HG03159 (cell line): ENCODE data around the gene PPP1R7.
"Not testable (repeated sequence)": the region's sequence is repeated elsewhere in the genome, so short reads cannot be mapped to it uniquely, and the experiment has no call there.

ENCODE experiments used
- ATAC-seq: cut with Tn5 transposase; IDR thresholded peaks from one replicate; pipeline ENCODE4 v1.9.1; 2021; ENCODE audit warnings: mild to moderate bottlenecking, moderate library complexity; ENCODE audit not compliant: unreplicated experiment

Gene PPP1R7

DNA sequence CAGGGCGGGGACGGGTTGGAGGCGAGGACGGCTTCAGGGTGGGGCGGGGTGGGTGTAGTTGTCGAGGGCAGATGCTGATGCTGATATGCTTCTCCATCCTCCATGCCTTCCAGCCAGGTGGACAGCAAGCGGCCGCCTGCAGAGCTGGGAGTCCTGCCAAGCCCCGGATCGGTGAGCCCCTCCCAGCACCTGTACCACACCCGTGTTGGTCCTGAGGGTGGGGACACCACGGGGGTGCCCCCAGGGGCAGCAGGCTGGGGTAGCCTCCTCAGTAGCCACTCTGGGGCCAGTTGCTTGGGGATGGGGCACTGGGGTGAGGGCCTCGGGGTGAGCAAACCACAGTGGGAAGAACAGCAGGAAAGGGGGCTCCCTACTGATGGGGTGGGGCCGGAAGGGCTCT, 40.8 kb downstream of the PPP1R7 start:
- no peak for ATAC-seq

DNA sequence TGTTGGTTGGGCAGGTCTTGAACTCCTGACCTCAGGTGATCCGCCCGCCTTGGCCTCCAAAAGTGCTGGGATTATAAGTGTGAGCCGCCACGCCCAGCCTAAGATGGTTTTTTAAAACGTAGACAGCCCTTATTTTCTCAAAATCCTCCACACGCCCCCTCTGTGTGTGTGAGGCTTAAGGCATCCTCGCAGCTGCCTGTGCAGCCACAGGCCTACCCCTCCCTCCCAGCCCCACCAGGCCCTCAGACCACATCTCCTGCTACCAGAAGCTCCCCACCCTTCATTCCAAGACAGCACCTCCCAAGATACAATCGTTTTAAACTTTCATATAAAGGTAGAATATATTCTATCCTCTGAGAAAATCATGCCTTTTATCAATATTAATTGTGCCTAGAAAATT, 43.0 kb downstream of the PPP1R7 start:
- no peak for ATAC-seq

DNA sequence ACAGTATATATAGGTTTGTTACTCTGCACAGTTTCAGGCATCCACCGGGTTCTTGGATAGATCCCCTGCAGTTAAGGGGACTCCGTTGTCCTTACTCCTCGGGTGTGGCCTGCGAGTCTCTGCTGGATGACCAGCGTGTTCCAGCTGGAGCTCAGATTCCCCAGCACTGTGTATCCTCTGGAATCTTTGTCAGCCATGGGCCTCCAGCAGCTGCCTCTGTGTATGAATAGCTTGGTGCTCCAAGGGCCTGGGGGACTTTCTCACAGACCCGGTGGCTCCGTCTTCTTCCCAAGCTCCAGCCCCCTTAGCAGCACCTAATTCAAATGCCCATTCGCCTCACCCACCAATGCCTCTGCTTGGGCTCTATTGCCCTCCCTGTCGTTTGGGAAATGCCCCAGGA, 44.5 kb downstream of the PPP1R7 start:
- no peak for ATAC-seq

DNA sequence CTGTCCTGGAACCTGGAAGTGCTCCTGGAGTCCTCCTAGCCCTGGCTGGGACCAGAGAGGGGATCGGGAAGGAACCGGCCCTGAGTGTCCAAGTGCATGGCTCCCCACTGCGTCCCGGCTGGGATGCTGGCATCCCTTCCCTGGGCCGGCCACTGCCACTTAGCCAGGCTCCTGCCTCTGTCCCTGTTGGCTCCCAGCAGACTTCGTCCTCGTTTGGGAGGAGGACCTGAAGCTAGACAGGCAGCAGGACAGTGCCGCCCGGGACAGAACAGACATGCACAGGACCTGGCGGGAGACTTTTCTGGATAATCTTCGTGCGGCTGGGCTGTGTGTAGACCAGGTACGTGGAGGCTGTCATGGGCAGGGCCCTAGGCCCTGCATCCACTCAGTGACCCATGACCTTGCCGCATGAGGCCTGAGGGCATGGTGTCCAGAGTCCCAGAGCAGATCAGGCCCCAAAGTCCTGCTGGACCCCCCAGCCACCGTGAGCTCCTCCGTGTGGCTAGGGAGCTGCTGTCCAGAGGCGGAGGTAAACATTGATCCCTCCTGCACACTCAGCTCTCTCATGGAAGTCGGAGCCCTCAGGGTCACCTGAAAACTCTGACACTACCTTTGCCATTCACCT, 45.4 kb downstream of the PPP1R7 start:
- ATAC-seq = no peak

DNA sequence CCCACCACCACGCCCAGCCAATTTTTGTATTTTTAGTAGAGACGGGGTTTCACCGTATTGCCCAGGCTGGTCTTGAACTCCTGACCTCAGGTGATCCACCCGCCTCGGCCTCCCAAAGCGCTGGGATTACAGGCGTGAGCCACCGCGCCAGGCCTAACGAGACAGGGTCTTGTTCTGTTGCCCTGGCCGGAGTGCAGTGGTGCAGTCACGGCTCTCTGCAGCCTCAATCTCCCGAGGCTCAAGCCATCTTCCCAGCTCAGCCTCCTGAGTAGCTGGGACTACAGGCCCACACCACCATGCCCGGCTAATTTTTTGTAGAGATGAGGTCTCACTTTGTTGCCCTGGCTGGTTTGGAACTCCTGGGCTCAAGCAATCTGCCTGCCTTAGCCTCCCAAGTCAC, 47.0 kb downstream of the PPP1R7 start:
- not testable (repeated sequence) for ATAC-seq

DNA sequence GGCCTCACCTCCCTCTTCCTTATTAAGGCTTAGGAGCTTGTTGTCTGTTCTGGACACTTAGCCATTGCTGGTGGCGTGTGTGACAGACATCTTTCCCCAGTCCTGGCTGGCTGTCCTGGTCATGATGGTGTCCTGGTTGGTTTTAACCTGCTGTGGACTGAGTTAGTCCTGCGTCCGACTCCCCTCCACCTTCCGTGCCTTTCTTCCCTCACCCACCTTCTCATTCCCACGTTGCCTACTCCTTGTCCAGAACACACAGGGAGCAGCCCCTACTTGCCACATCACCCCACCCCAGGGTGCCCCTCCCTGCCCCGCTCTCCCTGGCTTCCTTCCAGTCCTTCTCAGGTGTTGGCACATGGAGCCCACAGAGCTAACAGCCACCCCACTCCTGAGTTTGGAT, 47.7 kb downstream of the PPP1R7 start:
- ATAC-seq = no peak

DNA sequence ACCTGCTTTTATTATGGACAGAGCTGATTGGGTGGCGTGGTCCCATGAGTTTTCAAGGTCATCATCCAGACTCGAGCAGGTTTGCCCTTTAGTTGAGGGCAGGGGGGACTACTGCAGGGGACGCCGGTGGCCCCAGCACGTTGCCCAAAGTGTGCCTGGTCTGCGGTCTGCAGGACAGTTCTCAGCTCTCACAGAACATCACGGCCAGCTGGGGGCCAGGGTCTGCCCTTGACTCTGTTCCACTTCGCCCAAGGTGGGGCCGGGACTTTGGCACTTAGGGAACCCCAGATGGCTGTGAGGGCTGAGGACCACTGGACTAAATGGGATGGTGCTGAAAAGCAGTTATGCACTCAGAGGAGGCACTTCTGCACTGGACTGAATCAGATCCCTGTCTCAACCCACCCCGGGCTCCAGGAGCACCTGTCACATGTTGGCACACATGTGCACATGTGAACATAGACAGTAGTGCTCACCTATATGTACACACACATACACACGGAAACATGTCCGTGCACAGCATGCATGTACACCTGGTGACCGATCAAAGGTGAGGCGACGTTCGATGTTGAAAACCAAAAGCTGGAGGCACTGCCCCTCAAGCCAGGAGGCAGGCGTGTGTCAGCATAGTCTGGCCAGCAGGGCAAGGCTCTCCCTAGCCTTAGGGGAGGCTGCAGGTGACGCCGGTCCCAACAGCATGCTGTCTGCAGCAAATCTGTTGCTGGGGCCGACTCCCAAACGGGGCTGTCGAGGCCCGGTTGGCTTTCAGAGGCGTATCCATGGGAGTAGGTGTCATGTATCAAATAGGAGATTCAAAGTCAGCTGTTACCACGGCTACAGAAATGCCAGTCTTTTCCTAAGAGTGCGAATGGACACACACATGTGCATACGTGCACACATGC, 48.4 kb downstream of the PPP1R7 start:
- ATAC-seq = no peak

DNA sequence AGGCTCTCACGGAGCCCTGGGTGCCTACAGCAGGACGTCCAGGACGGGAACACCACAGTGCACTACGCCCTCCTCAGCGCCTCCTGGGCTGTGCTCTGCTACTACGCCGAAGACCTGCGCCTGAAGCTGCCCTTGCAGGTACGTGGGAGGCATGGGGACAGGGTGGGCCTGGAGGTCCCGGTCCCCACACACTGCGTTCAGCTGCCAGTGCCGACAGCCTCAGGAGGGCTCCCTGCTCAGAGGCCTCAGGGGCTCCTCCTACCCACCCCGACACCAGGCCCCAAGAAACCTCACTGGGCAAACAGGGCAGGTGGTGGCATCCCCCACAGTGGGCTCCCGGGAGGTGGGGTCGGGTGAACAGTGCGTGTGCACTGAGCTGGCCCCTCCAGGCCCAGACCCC, 49.0 kb downstream of the PPP1R7 start:
- no peak for ATAC-seq

DNA sequence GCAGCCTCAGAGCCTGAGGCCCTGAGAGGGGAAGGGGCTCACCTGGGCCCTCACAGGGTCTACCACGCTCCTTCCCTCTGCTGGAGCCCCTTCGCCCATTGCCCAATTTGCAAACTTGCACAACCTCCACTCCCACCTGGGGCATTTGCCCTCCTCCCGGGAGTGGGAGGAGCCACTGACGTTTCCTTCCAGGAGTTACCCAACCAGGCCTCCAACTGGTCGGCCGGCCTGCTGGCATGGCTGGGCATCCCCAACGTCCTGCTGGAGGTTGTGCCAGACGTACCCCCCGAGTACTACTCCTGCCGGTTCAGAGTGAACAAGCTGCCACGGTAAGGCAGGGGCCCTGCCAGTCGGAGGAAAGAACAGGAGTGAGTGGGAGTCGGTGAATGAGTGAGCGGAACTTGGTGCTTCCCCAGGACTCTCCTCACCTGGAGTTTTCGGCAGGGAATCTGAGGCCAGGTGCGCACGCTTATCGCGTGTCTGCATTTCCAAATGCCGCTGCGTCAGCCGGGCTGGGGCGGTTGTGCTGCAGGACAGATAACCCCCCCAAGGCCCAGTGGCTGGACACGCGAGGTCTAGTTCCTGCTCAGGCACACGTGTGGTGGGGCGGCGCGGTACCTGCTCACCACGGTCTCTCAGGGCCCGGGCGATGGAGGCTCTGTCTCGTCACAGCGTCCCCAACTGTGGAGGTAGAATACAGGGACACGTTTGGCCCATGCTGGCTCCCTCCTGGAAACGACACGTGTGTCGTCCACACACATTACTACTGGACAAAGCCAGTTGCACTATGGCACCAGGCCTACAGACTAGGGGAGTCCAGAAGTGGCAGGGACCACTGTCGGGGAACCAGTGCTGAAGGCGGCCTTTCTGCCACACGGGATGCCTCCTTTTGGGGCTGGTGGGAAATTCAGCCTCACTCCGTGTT, 49.9 kb downstream of the PPP1R7 start:
- ATAC-seq = no peak

DNA sequence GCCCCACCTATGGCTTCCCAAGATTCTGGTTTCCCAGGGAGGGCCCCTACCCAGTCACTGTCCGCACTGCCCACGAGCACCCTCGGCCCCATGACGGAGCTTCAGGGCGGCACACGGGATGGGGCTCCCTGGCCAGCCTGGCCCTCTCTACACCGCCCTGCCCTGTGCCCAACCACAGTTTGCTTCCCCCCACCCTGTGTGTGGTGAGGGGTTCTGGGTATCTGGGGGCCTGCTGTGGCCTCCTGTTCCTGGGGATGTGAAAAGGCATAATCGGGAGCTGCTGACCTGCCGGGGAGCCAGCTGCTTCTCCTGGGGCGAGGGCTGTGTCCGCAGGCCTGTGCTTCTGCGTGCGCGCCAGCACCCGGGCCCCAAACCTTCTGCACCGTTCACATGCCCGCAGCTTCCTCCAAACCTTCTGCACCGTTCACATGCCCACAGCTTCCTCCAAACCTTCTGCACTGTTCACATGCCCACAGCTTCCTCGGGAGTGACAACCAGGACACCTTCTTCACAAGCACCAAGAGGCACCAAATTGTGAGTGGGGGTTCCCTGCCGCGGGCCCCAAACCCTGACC, 50.6 kb downstream of the PPP1R7 start:
- no peak for ATAC-seq

DNA sequence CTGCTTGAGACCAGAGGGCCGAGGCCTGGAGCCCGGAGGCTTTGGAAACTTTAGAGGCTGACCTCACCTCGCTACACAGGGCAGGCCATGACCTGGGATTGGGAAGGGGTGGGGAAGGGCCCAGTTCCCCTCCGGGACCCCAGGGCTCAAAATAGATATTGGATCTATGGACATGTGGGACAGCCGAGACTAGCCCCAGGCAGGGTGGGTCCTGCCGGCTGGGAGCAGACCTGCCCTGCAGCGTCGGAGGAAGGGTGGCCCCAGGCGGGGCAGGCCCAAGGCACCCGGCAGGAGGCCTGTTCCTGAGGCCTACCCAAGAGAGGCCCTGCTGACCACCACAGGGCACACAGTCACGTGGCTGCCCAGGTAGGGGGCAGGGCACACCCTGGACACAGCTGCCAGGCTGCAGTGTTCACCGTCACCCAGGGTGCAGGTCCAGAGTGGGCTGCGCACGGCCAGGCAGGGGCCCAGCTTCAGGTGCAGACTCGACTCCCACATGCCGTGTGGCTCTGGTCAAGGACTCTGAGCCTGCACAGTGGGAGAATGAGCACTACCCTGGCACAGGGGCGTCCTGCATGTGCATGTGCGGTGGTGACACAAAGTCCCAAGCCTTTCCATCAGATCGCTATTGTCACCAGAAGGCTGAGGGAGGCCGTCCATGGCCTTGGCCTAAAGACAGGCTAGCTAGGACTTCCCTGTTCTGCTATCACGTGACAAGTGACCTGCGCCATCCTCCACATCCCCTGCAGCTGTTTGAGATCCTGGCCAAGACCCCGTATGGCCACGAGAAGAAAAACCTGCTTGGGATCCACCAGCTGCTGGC, 51.4 kb downstream of the PPP1R7 start:
- ATAC-seq = no peak

DNA sequence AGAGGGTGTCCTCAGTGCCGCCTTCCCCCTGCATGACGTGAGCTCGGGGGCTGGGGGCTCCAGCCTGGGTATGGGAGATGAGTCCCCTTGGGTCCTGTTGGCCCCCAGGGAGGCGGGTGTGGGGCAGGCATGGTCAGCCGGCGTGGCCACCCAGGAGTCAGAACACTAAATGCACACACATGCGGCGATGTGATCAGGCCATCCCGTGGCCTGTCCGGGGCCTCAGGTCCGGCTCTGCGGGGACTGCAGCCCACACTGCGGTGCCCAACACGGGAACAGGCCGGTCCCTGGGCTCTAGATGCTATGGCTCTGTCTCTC, 52.0 kb downstream of the PPP1R7 start:
- no peak for ATAC-seq

DNA sequence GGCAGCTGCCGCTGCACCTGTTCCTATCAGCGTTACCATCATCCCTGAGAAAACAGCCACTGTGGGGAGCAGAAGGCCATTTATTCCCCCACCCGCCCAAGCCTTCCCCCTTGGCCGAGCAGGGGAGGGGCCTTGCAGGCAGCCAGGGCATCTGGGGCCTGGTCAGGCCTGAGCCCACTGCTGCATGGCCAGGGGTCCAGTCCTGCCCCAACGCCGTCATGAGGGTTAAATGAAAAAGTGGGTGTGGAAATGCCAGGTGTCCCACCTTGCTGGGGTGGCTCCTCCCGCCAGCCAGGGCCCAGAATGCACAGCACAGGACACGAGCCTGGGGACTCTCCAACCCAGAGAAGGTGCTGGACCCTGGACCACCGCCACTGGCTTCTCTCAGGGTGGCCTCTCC, 52.4 kb downstream of the PPP1R7 start:
- ATAC-seq = no peak

DNA sequence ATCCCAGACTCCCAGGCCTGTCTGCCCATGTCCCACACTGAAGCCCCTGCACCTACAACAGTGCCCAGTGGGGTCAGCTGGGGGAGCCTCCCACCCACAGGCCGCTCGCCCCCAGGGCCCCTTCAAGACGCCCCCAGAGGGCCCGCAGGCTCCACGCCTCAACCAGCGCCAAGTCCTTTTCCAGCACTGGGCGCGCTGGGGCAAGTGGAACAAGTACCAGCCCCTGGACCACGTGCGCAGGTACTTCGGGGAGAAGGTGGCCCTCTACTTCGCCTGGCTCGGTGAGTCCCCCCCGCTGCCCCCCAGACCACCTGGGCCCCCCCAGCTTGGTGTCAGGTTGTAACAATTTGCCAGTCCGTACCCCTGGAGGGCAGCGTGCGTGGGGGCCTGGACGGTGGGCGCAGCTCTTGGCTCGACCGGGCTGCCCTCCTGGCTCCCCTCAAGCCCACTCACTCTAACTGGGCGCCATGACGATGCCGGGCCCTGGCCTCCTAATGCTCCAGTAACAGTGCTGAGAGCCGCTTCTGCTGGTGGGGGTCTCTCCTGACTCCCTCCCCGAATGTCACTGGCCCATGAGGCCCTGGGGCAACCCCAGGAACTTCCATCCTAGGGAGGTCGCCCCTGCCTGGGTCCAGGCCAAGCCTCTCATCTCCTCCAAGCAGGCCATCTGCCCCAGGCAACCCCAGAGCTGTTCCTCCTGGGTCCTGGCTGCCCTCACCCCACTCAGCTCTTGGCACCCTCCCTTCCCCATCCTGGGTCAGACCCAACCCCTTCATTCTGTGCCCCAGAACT, 53.1 kb downstream of the PPP1R7 start:
- ATAC-seq = no peak

DNA sequence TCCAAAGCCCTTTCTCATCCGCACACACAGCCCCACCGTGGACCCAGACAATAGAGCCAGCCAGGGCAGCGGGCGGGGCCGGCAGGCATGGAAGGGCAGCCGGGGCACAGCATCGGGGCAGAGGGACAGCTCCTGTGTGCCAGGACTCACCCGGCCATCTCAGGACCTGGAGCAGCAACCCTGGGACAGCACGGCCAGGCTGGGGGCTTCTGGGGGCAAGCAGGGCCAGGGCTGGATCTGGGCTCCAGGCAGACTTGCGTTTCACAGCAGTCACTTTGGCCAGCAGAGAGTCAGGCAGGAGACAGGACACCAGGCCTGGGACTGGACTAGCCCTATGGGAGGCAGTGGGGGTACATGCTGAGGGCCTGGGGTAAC, 53.7 kb downstream of the PPP1R7 start:
- no peak for ATAC-seq

DNA sequence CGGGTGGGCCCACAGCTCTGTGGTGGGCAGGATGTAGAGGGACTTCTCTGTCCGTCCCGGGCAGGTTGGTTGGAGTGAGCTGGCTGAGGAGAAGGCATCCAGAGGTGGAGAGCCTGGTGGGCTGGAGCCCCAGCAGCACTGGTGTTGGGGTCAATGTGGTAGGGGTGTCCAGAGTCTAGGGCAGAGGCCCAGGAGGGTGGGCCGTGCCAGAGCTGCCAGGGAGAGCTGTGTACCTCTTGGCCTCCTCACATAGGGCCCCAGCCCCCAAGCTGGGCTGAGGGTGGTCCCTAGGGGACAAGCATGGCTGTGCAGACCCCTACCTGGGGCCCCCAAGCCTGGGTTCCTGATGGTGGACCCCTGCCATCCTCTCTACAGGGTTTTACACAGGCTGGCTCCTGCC, 54.2 kb downstream of the PPP1R7 start:
- no peak for ATAC-seq

DNA sequence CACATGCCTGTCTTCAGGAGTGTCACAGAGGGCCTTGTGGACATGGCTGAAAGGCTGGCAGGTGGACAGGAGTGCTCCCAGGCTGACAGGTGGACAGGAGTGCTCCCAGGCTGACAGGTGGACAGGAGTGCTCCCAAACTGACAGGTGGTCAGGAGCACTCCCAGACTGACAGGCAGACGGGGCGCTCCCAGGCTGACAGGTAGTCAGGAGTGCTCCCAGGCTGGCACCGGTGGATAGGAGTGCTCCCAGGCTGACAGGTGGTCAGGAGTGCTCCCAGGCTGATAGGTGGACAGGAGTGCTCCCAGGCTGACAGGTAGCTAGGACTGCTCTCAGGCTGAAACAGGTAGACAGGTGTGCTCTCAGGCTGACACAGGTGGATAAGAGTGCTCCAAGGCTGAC, 54.8 kb downstream of the PPP1R7 start:
- ATAC-seq = no peak

DNA sequence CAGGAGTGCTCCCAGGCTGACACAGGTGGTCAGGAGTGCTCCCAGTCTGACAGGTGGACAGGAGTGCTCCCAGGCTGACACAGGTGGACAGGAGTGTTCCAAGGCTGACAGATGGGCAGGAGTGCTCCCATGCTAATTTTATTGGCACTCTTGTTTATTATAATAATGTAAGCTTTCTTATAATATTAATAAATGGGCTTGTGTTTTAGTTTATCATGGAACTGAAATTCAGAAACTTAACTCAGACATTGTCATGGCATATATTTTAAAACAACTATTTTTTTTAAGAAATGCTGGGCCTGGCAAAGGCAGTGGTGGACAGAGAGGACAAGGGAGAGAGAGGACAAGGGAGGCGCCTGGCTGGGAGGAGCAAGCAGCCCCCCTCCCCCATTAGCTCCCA, 56.9 kb downstream of the PPP1R7 start:
- ATAC-seq = no peak

DNA sequence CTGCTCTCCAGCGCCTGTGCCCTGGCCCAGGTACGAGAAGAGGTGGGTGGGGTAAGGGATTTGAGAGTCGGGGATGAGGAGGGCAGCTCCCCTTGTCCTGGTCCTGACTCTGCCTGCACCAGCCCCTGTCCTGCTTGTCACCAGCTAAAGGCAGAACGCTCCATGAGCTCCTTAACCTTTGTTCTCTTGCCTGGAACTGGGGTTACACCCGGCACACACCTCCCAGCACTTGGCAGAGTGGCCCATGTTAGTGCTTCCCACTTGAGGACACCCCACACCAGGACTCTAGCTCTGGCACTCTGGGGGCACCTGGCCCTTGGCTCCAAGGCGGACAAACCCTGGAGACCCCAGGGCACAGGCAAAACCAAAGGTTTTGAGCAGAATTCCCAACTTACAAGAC, 57.4 kb downstream of the PPP1R7 start:
- no peak for ATAC-seq

DNA sequence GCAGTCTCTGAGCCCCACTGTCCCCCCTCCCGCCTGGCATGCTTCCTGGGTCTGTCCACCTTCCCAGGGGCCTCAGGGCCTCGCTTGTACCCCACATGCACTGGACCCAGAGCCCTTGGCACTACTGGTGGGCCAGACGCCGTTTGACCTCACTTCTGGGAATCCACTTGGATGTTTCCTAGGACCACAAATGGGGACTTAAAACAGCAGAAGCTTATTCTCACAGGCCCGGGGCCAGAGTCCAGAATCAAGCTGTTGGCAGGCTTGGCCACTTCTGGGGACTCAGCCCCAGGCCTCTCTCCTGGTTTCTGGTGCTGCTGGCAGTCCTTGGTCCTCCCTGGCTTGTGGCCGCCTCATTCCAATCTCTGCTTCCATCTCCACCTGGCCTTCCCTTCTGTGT, 57.8 kb downstream of the PPP1R7 start:
- no peak for ATAC-seq
